Measurements from ENCODE around the gene SLFN11.

Gene SLFN11

GRCh38 chr17:35350493-35350892 is 22.9 kb downstream of the SLFN11 start:
- no peak overlapping the region for H4K8ac ChIP-seq (ENCODE audit: low read length)
- no peak overlapping the region for H2BK12ac ChIP-seq (ENCODE audit: low read length in 2 of 2)
- H3K4me2 ChIP-seq (ENCODE audit: low read length, poor library complexity, severe bottlenecking): no peak overlapping the region
- no peak overlapping the region for H3K18ac ChIP-seq (ENCODE audit: low read depth in 1 of 2, low read length in 2 of 2)
- no peak overlapping the region for H4K91ac ChIP-seq (ENCODE audit: low read length)
- no CpG with 5 or more reads among the region's 1 CpG for whole genome bisulfite sequencing
- H3K4me3 ChIP-seq (ENCODE audit: insufficient read depth in 1 of 2, low read depth in 1 of 2, low read length in 2 of 2): no peak overlapping the region
- H3K36me3 ChIP-seq (ENCODE audit: control insufficient read depth in 1 of 2, insufficient read depth in 2 of 2, low read depth in 1 of 2, low read length in 2 of 2): peaks cover 0 to 39% of the 10 kb centered on the region in 2 experiments
- no peak overlapping the region for H2AK5ac ChIP-seq (ENCODE audit: low read length, severe bottlenecking)
- H3K23ac ChIP-seq (ENCODE audit: low read length in 2 of 2): no peak overlapping the region
- DNase-seq: no peak
- H2BK120ac ChIP-seq (ENCODE audit: low read depth, low read length): no peak overlapping the region
- H3K4me1 ChIP-seq (ENCODE audit: control insufficient read depth, insufficient read depth, low read depth, low read length): peaks cover 10% of the 10 kb centered on the region
- no peak overlapping the region for H2BK15ac ChIP-seq (ENCODE audit: low read depth, poor library complexity, severe bottlenecking)
- no peak overlapping the region for H3K4ac ChIP-seq (ENCODE audit: low read depth in 1 of 2, low read length in 2 of 2)
- H3K27ac ChIP-seq (ENCODE audit: low read length, poor library complexity, severe bottlenecking): no peak overlapping the region
- H3K27me3 ChIP-seq (ENCODE audit: control insufficient read depth in 1 of 2, insufficient read depth in 1 of 2, low read length in 2 of 2): peaks cover 0 to 22% of the 10 kb centered on the region in 2 experiments
- no peak overlapping the region for H3K14ac ChIP-seq (ENCODE audit: low read length in 2 of 2)
- H2BK5ac ChIP-seq (ENCODE audit: low read depth, low read length, poor library complexity, severe bottlenecking): no peak overlapping the region
- no peak overlapping the region for H2AFZ ChIP-seq (ENCODE audit: low read depth, low read length)
- no peak overlapping the region for H3K9ac ChIP-seq (ENCODE audit: low read length)
- no peaks in the 10 kb centered on the region for H3K9me3 ChIP-seq (ENCODE audit: control insufficient read depth, low read length)
- H3K79me1 ChIP-seq (replicated peaks; ENCODE audit: low read length, poor library complexity, severe bottlenecking): no peaks in the 10 kb centered on the region

DNA sequence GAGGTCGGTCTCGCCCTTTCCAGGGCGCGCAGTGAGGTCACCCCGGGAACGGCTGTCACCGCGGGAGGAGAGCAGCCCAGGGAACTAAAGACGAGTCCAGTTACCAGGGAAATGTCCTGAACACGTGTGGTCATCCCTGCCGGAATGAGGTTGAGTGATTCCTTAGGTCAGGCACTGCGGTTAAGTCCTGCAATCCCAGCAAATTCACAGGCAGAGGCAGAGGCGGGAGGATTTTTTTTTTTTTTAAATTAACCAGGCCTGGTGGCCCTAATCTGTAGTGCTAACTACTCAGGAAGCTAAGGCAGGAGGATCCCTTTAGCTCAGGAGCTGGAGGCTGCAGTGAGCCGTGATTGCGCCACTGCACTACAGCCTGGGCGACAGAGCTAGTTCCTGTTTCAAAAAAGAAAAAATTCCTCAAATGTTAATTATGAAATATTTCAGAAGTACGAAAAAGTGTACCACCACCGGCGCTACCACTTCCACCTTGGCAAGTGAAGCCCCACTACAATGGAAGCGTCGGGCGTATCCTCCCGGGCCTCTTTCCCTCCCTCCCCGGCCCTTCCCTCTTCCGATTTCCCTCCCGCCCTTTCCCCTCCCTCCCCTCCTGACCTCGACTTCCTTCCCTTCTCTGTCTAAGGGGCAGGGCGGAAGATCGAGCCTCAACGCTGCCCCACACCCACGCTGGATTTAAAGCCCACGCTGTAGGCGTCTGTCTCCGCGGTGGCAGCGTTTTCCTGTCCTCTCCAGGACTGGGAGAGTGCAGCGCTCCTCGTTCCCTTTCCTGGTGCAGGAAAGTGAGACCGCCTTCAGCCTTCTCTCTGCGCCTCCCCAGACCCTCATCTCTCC is 27.3 kb downstream of the SLFN11 start:
- peak overlapping the region in 1 of 2 experiments; percentile 28 for H3K18ac ChIP-seq (ENCODE audit: low read depth in 1 of 2, low read length in 2 of 2)
- peaks cover 0 to 6% of the 10 kb centered on the region in 2 experiments for H3K36me3 ChIP-seq (ENCODE audit: control insufficient read depth in 1 of 2, insufficient read depth in 2 of 2, low read depth in 1 of 2, low read length in 2 of 2)
- H2BK120ac ChIP-seq (ENCODE audit: low read depth, low read length): peak overlapping the region; percentile 15
- H3K4ac ChIP-seq (ENCODE audit: low read depth in 1 of 2, low read length in 2 of 2): no peak overlapping the region
- DNase-seq: peak; percentile 79
- H4K8ac ChIP-seq (ENCODE audit: low read length): peak overlapping the region; percentile 79
- no peak overlapping the region for H2AK5ac ChIP-seq (ENCODE audit: low read length, severe bottlenecking)
- peak overlapping the region; percentile 46 for H2AFZ ChIP-seq (ENCODE audit: low read depth, low read length)
- H3K14ac ChIP-seq (ENCODE audit: low read length in 2 of 2): no peak overlapping the region
- H3K27me3 ChIP-seq (ENCODE audit: control insufficient read depth in 1 of 2, insufficient read depth in 1 of 2, low read length in 2 of 2): peaks cover 0 to 46% of the 10 kb centered on the region in 2 experiments
- no peak overlapping the region for H2BK5ac ChIP-seq (ENCODE audit: low read depth, low read length, poor library complexity, severe bottlenecking)
- H3K4me3 ChIP-seq (ENCODE audit: insufficient read depth in 1 of 2, low read depth in 1 of 2, low read length in 2 of 2): peak overlapping the region; percentile 38 to 82
- H2BK12ac ChIP-seq (ENCODE audit: low read length in 2 of 2): peak overlapping the region in 1 of 2 experiments; percentile 31
- no peaks in the 10 kb centered on the region for H3K79me1 ChIP-seq (replicated peaks; ENCODE audit: low read length, poor library complexity, severe bottlenecking)
- peak overlapping the region; percentile 70 for H4K91ac ChIP-seq (ENCODE audit: low read length)
- no peak overlapping the region for H2BK15ac ChIP-seq (ENCODE audit: low read depth, poor library complexity, severe bottlenecking)
- WGBS: 1% methylated on average over 38 of the region's 40 CpGs
- H3K4me1 ChIP-seq (ENCODE audit: control insufficient read depth, insufficient read depth, low read depth, low read length): peaks cover 12% of the 10 kb centered on the region
- no peaks in the 10 kb centered on the region for H3K9me3 ChIP-seq (ENCODE audit: control insufficient read depth, low read length)
- no peak overlapping the region for H3K23ac ChIP-seq (ENCODE audit: low read length in 2 of 2)
- H3K4me2 ChIP-seq (ENCODE audit: low read length, poor library complexity, severe bottlenecking): peak overlapping the region; percentile 67
- peak overlapping the region; percentile 90 for H3K9ac ChIP-seq (ENCODE audit: low read length)
- H3K27ac ChIP-seq (ENCODE audit: low read length, poor library complexity, severe bottlenecking): no peak overlapping the region

- peak overlapping the region; percentile 67 for H3K4me2 ChIP-seq (ENCODE audit: low read length, poor library complexity, severe bottlenecking)
- peaks cover 0 to 46% of the 10 kb centered on the region in 2 experiments for H3K27me3 ChIP-seq (ENCODE audit: control insufficient read depth in 1 of 2, insufficient read depth in 1 of 2, low read length in 2 of 2)
- 15% methylated on average over 25 of the region's 25 CpGs for WGBS
Observed at GRCh38 chr17:35345445-35345925, 27.9 kb downstream of the SLFN11 start.

GRCh38 chr17:35344262-35344661 is 29.2 kb downstream of the SLFN11 start:
- H2BK12ac ChIP-seq (ENCODE audit: low read length in 2 of 2): no peak overlapping the region
- peaks cover 5% of the 10 kb centered on the region for H3K9me3 ChIP-seq (ENCODE audit: control insufficient read depth, low read length)
- no peak overlapping the region for H3K14ac ChIP-seq (ENCODE audit: low read length in 2 of 2)
- H3K27me3 ChIP-seq (ENCODE audit: control insufficient read depth in 1 of 2, insufficient read depth in 1 of 2, low read length in 2 of 2): peaks cover 0 to 46% of the 10 kb centered on the region in 2 experiments
- no peak overlapping the region for H4K8ac ChIP-seq (ENCODE audit: low read length)
- no peak overlapping the region for H3K27ac ChIP-seq (ENCODE audit: low read length, poor library complexity, severe bottlenecking)
- H4K91ac ChIP-seq (ENCODE audit: low read length): no peak overlapping the region
- no peak overlapping the region for H3K9ac ChIP-seq (ENCODE audit: low read length)
- 69% methylated on average over 3 of the region's 3 CpGs for WGBS
- no peaks in the 10 kb centered on the region for H3K79me1 ChIP-seq (replicated peaks; ENCODE audit: low read length, poor library complexity, severe bottlenecking)
- H3K4me1 ChIP-seq (ENCODE audit: control insufficient read depth, insufficient read depth, low read depth, low read length): peaks cover 12% of the 10 kb centered on the region
- no peak overlapping the region for H2BK5ac ChIP-seq (ENCODE audit: low read depth, low read length, poor library complexity, severe bottlenecking)
- no peak overlapping the region for H3K4ac ChIP-seq (ENCODE audit: low read depth in 1 of 2, low read length in 2 of 2)
- H3K18ac ChIP-seq (ENCODE audit: low read depth in 1 of 2, low read length in 2 of 2): no peak overlapping the region
- H3K36me3 ChIP-seq (ENCODE audit: control insufficient read depth in 1 of 2, insufficient read depth in 2 of 2, low read depth in 1 of 2, low read length in 2 of 2): no peaks in the 10 kb centered on the region
- H2BK15ac ChIP-seq (ENCODE audit: low read depth, poor library complexity, severe bottlenecking): no peak overlapping the region
- H2AK5ac ChIP-seq (ENCODE audit: low read length, severe bottlenecking): no peak overlapping the region
- H3K23ac ChIP-seq (ENCODE audit: low read length in 2 of 2): no peak overlapping the region
- no peak overlapping the region for H2AFZ ChIP-seq (ENCODE audit: low read depth, low read length)
- H2BK120ac ChIP-seq (ENCODE audit: low read depth, low read length): no peak overlapping the region
- DNase-seq: no peak
- H3K4me2 ChIP-seq (ENCODE audit: low read length, poor library complexity, severe bottlenecking): no peak overlapping the region
- H3K4me3 ChIP-seq (ENCODE audit: insufficient read depth in 1 of 2, low read depth in 1 of 2, low read length in 2 of 2): no peak overlapping the region

More at GRCh38 chr17:35345445-35345925, 27.9 kb downstream of the SLFN11 start:
- peaks cover under 1% of the 10 kb centered on the region for H3K9me3 ChIP-seq (ENCODE audit: control insufficient read depth, low read length)
- no peak overlapping the region for H3K27ac ChIP-seq (ENCODE audit: low read length, poor library complexity, severe bottlenecking)
- H3K4ac ChIP-seq (ENCODE audit: low read depth in 1 of 2, low read length in 2 of 2): no peak overlapping the region
- no peak overlapping the region for H3K14ac ChIP-seq (ENCODE audit: low read length in 2 of 2)
- no peaks in the 10 kb centered on the region for H3K79me1 ChIP-seq (replicated peaks; ENCODE audit: low read length, poor library complexity, severe bottlenecking)
- no peak overlapping the region for H4K8ac ChIP-seq (ENCODE audit: low read length)
- H2AK5ac ChIP-seq (ENCODE audit: low read length, severe bottlenecking): no peak overlapping the region
- H3K23ac ChIP-seq (ENCODE audit: low read length in 2 of 2): no peak overlapping the region
- peaks cover 12% of the 10 kb centered on the region for H3K4me1 ChIP-seq (ENCODE audit: control insufficient read depth, insufficient read depth, low read depth, low read length)
- H3K36me3 ChIP-seq (ENCODE audit: control insufficient read depth in 1 of 2, insufficient read depth in 2 of 2, low read depth in 1 of 2, low read length in 2 of 2): no peaks in the 10 kb centered on the region
- no peak overlapping the region for H3K18ac ChIP-seq (ENCODE audit: low read depth in 1 of 2, low read length in 2 of 2)
- no peak overlapping the region for H4K91ac ChIP-seq (ENCODE audit: low read length)
- no peak overlapping the region for H2BK120ac ChIP-seq (ENCODE audit: low read depth, low read length)
- peak overlapping the region; percentile 38 to 82 for H3K4me3 ChIP-seq (ENCODE audit: insufficient read depth in 1 of 2, low read depth in 1 of 2, low read length in 2 of 2)
- H2BK15ac ChIP-seq (ENCODE audit: low read depth, poor library complexity, severe bottlenecking): no peak overlapping the region
- H3K9ac ChIP-seq (ENCODE audit: low read length): peak overlapping the region; percentile 90
- DNase-seq: no peak
- no peak overlapping the region for H2AFZ ChIP-seq (ENCODE audit: low read depth, low read length)
- no peak overlapping the region for H2BK5ac ChIP-seq (ENCODE audit: low read depth, low read length, poor library complexity, severe bottlenecking)
- no peak overlapping the region for H2BK12ac ChIP-seq (ENCODE audit: low read length in 2 of 2)
